ENCODE data around the gene OBP2A. TPM values are rescaled to one million over a fixed set of nuclear protein-coding genes. Genes with fewer than 3 reads are reported as not detected.
"Not testable (repeated sequence)": the region's sequence is repeated elsewhere in the genome, so short reads cannot be mapped to it uniquely, and the experiment has no call there.

The OBP2A gene
- total RNA-seq, 1 donor from 2014 or later, result not detected

GRCh38 chr9:135544981-135545635, 818 bp upstream of the OBP2A start:
- H3K36me3 Mint-ChIP-seq (ENCODE audit: low read depth, unreplicated experiment), result no peaks in the 10 kb centered on the region
- TF ChIP-seq, protein P1, sequence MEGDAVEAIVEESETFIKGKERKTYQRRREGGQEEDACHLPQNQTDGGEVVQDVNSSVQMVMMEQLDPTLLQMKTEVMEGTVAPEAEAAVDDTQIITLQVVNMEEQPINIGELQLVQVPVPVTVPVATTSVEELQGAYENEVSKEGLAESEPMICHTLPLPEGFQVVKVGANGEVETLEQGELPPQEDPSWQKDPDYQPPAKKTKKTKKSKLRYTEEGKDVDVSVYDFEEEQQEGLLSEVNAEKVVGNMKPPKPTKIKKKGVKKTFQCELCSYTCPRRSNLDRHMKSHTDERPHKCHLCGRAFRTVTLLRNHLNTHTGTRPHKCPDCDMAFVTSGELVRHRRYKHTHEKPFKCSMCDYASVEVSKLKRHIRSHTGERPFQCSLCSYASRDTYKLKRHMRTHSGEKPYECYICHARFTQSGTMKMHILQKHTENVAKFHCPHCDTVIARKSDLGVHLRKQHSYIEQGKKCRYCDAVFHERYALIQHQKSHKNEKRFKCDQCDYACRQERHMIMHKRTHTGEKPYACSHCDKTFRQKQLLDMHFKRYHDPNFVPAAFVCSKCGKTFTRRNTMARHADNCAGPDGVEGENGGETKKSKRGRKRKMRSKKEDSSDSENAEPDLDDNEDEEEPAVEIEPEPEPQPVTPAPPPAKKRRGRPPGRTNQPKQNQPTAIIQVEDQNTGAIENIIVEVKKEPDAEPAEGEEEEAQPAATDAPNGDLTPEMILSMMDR (IDR thresholded peaks at IDR 0.05; ENCODE audit: unreplicated experiment), result no peak
- H3K9me3 Mint-ChIP-seq (ENCODE audit: unreplicated experiment), result no peaks in the 10 kb centered on the region
- no peaks in the 10 kb centered on the region for H3K4me1 Mint-ChIP-seq (ENCODE audit: unreplicated experiment)
- no peak for DNase-seq (ENCODE audit: low spot score)
- no peak overlapping the region for H3K27ac Mint-ChIP-seq (ENCODE audit: unreplicated experiment)
- H3K27me3 Mint-ChIP-seq (ENCODE audit: unreplicated experiment), result peaks cover 4% of the 10 kb centered on the region
- no peak overlapping the region for H3K4me3 Mint-ChIP-seq (ENCODE audit: unreplicated experiment)

- not testable (repeated sequence) for H3K27me3 Mint-ChIP-seq (ENCODE audit: unreplicated experiment); H3K36me3 Mint-ChIP-seq (ENCODE audit: low read depth, unreplicated experiment); H3K4me1 Mint-ChIP-seq (ENCODE audit: unreplicated experiment); H3K4me3 Mint-ChIP-seq (ENCODE audit: unreplicated experiment); H3K27ac Mint-ChIP-seq (ENCODE audit: unreplicated experiment); DNase-seq (ENCODE audit: low spot score); H3K9me3 Mint-ChIP-seq (ENCODE audit: unreplicated experiment)
These were observed 1.1 kb downstream of the OBP2A start for GRCh38 chr9:135546792-135547617.

DNA sequence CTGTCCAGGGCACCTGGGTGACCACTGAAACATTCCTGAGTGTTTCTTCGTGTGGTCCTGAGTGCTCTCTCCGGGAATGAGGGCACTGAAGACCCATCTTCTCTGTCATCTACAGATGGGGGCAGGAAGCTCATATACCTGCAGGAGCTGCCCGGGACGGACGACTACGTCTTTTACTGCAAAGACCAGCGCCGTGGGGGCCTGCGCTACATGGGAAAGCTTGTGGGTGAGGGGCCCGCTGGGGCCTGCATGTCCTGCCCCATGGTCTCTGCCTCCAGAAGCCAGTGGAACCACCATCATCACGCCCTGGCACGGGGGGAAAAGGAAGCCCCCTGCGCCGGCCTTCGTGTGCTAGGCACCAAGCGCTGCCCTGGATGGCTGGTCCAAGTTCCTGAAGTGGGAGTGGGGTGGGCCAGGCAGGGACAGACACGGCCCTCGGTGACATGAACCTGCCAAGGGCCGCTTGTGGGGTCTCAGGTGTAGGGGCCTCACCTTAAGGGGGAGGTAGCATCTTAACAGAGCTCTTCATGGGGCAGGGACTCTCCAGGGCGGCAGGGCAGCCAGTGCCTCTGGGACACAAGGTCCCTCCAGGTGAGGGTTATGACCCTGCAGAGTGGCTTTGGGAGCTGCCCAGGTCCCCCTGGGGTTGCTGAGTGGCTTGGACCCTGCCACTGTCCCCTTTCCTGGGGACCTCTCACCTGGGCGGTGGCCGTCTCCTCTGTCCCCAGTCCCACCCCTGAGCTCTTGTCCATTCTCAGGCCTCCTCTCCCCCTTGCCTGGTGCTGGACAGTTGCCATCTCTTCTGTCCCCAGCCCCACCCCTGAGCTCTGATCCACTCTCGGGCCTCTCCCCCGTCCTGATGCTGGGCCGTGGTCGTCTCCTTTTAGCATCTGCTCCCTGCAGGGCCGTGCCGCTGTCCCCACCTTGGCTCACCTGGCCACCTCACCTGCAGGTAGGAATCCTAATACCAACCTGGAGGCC, 2.1 kb downstream of the OBP2A start:
- Mint-ChIP-seq H3K27me3 (ENCODE audit: unreplicated experiment) (peaks cover 4% of the 10 kb centered on the region), H3K9me3 (ENCODE audit: unreplicated experiment) (no peaks in the 10 kb centered on the region), H3K27ac (ENCODE audit: unreplicated experiment) (no peak overlapping the region), H3K4me1 (ENCODE audit: unreplicated experiment) (no peaks in the 10 kb centered on the region), H3K4me3 (ENCODE audit: unreplicated experiment) (no peak overlapping the region), H3K36me3 (ENCODE audit: low read depth, unreplicated experiment) (no peaks in the 10 kb centered on the region)
- DNase-seq (ENCODE audit: low spot score), result no peak
- TF ChIP-seq, protein P1 (IDR thresholded peaks at IDR 0.05; ENCODE audit: unreplicated experiment), result no peak

DNA sequence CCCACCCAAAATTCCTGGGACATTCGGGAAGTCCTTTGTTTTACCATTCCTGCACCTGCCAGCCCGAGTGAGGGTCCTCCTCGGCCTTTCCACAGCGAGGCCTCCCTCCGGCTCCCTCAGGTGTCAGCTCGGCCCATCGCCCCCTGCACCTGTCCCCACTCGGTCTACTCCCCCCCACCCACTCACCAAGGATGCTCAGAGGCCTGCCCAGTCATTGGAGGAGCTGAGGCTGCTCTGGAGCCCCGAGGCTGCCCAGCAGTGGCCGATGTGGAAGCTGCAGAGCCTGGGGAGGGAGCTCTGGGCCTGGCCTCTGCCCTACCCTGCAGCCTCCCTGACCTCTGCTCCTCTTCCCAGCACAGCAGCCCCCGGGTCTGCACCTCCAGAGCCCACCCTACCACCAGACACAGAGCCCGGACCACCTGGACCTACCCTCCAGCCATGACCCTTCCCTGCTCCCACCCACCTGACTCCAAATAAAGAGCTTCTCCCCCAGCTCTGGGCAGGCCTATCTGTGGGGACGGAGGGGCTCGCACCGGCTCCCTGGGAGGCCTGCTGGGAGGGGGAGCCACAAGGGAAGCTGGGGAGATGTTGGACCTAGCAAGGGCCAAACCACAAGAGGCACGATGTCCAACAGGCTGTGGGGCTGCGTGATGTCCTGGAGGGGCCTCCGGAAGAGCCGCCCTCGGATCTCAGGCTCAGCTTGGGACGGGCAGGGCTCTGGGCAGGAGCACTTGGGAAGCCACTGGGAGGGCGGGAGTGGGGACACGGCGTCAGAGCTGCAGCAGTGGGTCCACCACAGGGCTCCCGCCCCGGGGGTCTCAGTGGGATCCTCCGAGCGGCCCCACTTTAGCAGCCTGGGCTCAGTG, 3.8 kb downstream of the OBP2A start:
- not testable (repeated sequence) for H3K27ac Mint-ChIP-seq (ENCODE audit: unreplicated experiment); H3K27me3 Mint-ChIP-seq (ENCODE audit: unreplicated experiment); DNase-seq (ENCODE audit: low spot score); H3K9me3 Mint-ChIP-seq (ENCODE audit: unreplicated experiment); H3K36me3 Mint-ChIP-seq (ENCODE audit: low read depth, unreplicated experiment); H3K4me1 Mint-ChIP-seq (ENCODE audit: unreplicated experiment); H3K4me3 Mint-ChIP-seq (ENCODE audit: unreplicated experiment)

DNA sequence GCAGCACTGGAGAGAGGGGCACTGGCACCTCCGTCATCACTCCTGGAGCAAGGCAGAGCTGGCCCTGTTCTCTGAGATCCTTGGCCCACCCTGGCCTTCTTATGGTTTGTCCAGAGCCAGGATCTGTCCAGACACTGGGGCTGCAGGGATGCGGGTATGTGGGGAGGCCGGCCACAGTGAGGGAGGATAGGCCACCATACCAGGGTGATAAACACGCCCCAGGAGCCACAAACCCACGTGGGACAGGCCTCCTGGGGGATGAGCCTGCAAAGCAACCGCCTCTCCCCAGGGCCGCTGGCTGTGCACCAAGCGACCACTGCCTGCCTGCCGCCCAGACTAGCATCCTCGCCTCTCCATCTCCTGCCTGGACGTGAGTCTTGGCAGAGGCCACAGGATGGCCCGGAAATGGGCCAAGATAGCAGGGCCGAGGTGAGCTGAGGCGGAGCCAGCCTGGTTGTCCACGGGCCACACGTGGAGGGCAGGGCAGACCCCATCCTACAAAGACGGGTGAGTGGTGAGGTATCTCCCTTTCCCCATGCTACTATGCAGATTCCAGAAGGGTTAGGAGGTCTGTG, 4.5 kb downstream of the OBP2A start:
- TF ChIP-seq, protein P1 (IDR thresholded peaks at IDR 0.05; ENCODE audit: unreplicated experiment), result no peak
- no peak overlapping the region for H3K4me3 Mint-ChIP-seq (ENCODE audit: unreplicated experiment)
- peaks cover 5% of the 10 kb centered on the region for H3K36me3 Mint-ChIP-seq (ENCODE audit: low read depth, unreplicated experiment)
- peaks cover 4% of the 10 kb centered on the region for H3K27me3 Mint-ChIP-seq (ENCODE audit: unreplicated experiment)
- H3K27ac Mint-ChIP-seq (ENCODE audit: unreplicated experiment), result no peak overlapping the region
- no peaks in the 10 kb centered on the region for H3K9me3 Mint-ChIP-seq (ENCODE audit: unreplicated experiment)
- DNase-seq (ENCODE audit: low spot score), result no peak
- no peaks in the 10 kb centered on the region for H3K4me1 Mint-ChIP-seq (ENCODE audit: unreplicated experiment)
